HG02763 (cell line): Measurements from ENCODE around the gene NPSR1.
A peak's percentile ranks its signal among the peaks of the same experiment; 100 is the strongest.

ENCODE experiments used
- ATAC-seq: cut with Tn5 transposase; IDR thresholded peaks from one replicate; pipeline ENCODE4 v1.9.1; 2021; ENCODE audit warnings: mild to moderate bottlenecking, moderate library complexity; ENCODE audit not compliant: unreplicated experiment

NPSR1 gene

GRCh38 chr7:34719636-34720035 lies 61.6 kb downstream of the NPSR1 start:
- ATAC-seq, result no peak

GRCh38 chr7:34720289-34720688 lies 62.3 kb downstream of the NPSR1 start:
- no peak for ATAC-seq

- no peak for ATAC-seq
Measured at GRCh38 chr7:34723338-34723737, 65.3 kb downstream of the NPSR1 start.

- ATAC-seq, result no peak
Measured at GRCh38 chr7:34723866-34724490, 66.0 kb downstream of the NPSR1 start.

- no peak for ATAC-seq
Measured at GRCh38 chr7:34726221-34726620, 68.2 kb downstream of the NPSR1 start.

GRCh38 chr7:34727464-34727995 lies 69.5 kb downstream of the NPSR1 start:
- no peak for ATAC-seq

- no peak for ATAC-seq
Measured at GRCh38 chr7:34728156-34728555, 70.1 kb downstream of the NPSR1 start.

- ATAC-seq, result no peak
Measured at GRCh38 chr7:34734771-34735170, 76.8 kb downstream of the NPSR1 start.

GRCh38 chr7:34735526-34735925 lies 77.5 kb downstream of the NPSR1 start:
- no peak for ATAC-seq

- ATAC-seq, result no peak
Measured at GRCh38 chr7:34739651-34740300, 81.8 kb downstream of the NPSR1 start.

- no peak for ATAC-seq
Measured at GRCh38 chr7:34740840-34741239, 82.8 kb downstream of the NPSR1 start.

- peak; percentile 54 for ATAC-seq
Measured at GRCh38 chr7:34747176-34747781, 89.3 kb downstream of the NPSR1 start.

GRCh38 chr7:34747867-34748727 lies 90.1 kb downstream of the NPSR1 start:
- peak; percentile 34 for ATAC-seq

GRCh38 chr7:34748728-34749089 lies 90.7 kb downstream of the NPSR1 start:
- no peak for ATAC-seq

- ATAC-seq, result no peak
Measured at GRCh38 chr7:34749446-34749845, 91.4 kb downstream of the NPSR1 start.

- no peak for ATAC-seq
Measured at GRCh38 chr7:34750209-34750608, 92.2 kb downstream of the NPSR1 start.

GRCh38 chr7:34750636-34751035 lies 92.6 kb downstream of the NPSR1 start:
- ATAC-seq, result no peak

- no peak for ATAC-seq
Measured at GRCh38 chr7:34751725-34752643, 94.0 kb downstream of the NPSR1 start.

GRCh38 chr7:34752929-34753328 lies 94.9 kb downstream of the NPSR1 start:
- ATAC-seq, result no peak

GRCh38 chr7:34755008-34755407 lies 97.0 kb downstream of the NPSR1 start:
- ATAC-seq, result peak; percentile 38
